Effector memory CD4-positive, alpha-beta T cell (primary cell): ENCODE measurements around the gene FAM171A2.

ENCODE experiments used
- DNase-seq, 3 donors: peaks; one replicate each; pipeline ENCODE4 v3.0.0-alpha.2; 2020
- H3K27ac ChIP-seq: 2 replicates; pipeline ENCODE4 v1.7.0; 2013; ENCODE audit warnings: mild to moderate bottlenecking, low read length, moderate library complexity; ENCODE audit not compliant: insufficient read depth, poor library complexity, severe bottlenecking
- H3K27me3 ChIP-seq: replicated peaks from 2 replicates; pipeline ENCODE4 v1.7.0; 2013; ENCODE audit warnings: mild to moderate bottlenecking, low read length; ENCODE audit not compliant: insufficient read depth, control insufficient read depth, poor library complexity, severe bottlenecking
- H3K36me3 ChIP-seq: 2 replicates; pipeline ENCODE4 v1.7.0; 2013; ENCODE audit warnings: mild to moderate bottlenecking, low read length, moderate library complexity; ENCODE audit not compliant: control insufficient read depth, insufficient read depth
- H3K4me1 ChIP-seq: 2 replicates; pipeline ENCODE4 v1.7.0; 2013; ENCODE audit warnings: low read length, mild to moderate bottlenecking; ENCODE audit not compliant: control insufficient read depth, insufficient read depth, poor library complexity, severe bottlenecking
- H3K4me3 ChIP-seq: 2 replicates; pipeline ENCODE4 v1.7.0; 2013; ENCODE audit warnings: low read length, low read depth, mild to moderate bottlenecking; ENCODE audit not compliant: insufficient read depth, poor library complexity, severe bottlenecking
- H3K9me3 ChIP-seq: 2 replicates; pipeline ENCODE4 v1.7.0; 2013; ENCODE audit warnings: mild to moderate bottlenecking, low read length, moderate library complexity; ENCODE audit not compliant: control insufficient read depth
- total RNA-seq, 3 donors: gene quantifications; one replicate each; lab custom pipeline; 2026; lab: John Stamatoyannopoulos, UW

Gene FAM171A2
- total RNA-seq, result 0 reads per million in 3 donors

GRCh38 chr17:44363613-44364159 is at the start of gene FAM171A2:
Gene FAM171A2 (minus strand): TSS chr17:44363853. CDS start chr17:44363714, 139 bp downstream.
- peak within 1 kb of the TSS; percentile 60 for H3K4me3 ChIP-seq
- H3K27me3 ChIP-seq, result peaks cover 11% of the 10 kb centered on the region
- no peak within 1 kb of the TSS for H3K27ac ChIP-seq
- H3K36me3 ChIP-seq, result no peaks in the 10 kb centered on the region
- peaks cover 5% of the 10 kb centered on the region for H3K4me1 ChIP-seq
- peak; percentile 36 to 46 (median 39) for DNase-seq
- H3K9me3 ChIP-seq, result no peaks in the 10 kb centered on the region

- no peaks in the 10 kb centered on the region for H3K4me1 ChIP-seq
- no peak overlapping the region for H3K27ac ChIP-seq
- H3K4me3 ChIP-seq, result no peak overlapping the region
- DNase-seq, result no peak
- no peaks in the 10 kb centered on the region for H3K27me3 ChIP-seq
- H3K36me3 ChIP-seq, result peaks cover 4% of the 10 kb centered on the region
- H3K9me3 ChIP-seq, result no peaks in the 10 kb centered on the region
These were observed 45.8 kb upstream of the FAM171A2 start for GRCh38 chr17:44409309-44410028.

- DNase-seq, result no peak
- Histone ChIP-seq H3K36me3 (peaks cover 11% of the 10 kb centered on the region), H3K27ac (no peak overlapping the region), H3K4me1 (no peaks in the 10 kb centered on the region), H3K9me3 (no peaks in the 10 kb centered on the region), H3K4me3 (no peak overlapping the region), H3K27me3 (no peaks in the 10 kb centered on the region)
These were observed 45.1 kb upstream of the FAM171A2 start for GRCh38 chr17:44408786-44409185.

GRCh38 chr17:44402564-44403172 is 39.0 kb upstream of the FAM171A2 start:
- Histone ChIP-seq H3K27me3 (no peaks in the 10 kb centered on the region), H3K4me1 (no peaks in the 10 kb centered on the region), H3K4me3 (no peak overlapping the region), H3K27ac (no peak overlapping the region), H3K36me3 (peaks cover 56% of the 10 kb centered on the region), H3K9me3 (no peaks in the 10 kb centered on the region)
- DNase-seq, result no peak

GRCh38 chr17:44400226-44400847 is 36.7 kb upstream of the FAM171A2 start:
- no peaks in the 10 kb centered on the region for H3K27me3 ChIP-seq
- H3K4me1 ChIP-seq, result no peaks in the 10 kb centered on the region
- no peak for DNase-seq
- H3K27ac ChIP-seq, result no peak overlapping the region
- no peak overlapping the region for H3K4me3 ChIP-seq
- peaks cover 57% of the 10 kb centered on the region for H3K36me3 ChIP-seq
- H3K9me3 ChIP-seq, result no peaks in the 10 kb centered on the region

GRCh38 chr17:44398692-44399691 is 35.3 kb upstream of the FAM171A2 start:
- H3K36me3 ChIP-seq, result peaks cover 52% of the 10 kb centered on the region
- no peak for DNase-seq

GRCh38 chr17:44397479-44398440 is 34.1 kb upstream of the FAM171A2 start:
- Histone ChIP-seq H3K4me3 (no peak overlapping the region), H3K9me3 (no peaks in the 10 kb centered on the region), H3K27ac (no peak overlapping the region), H3K36me3 (peaks cover 44% of the 10 kb centered on the region), H3K4me1 (no peaks in the 10 kb centered on the region), H3K27me3 (no peaks in the 10 kb centered on the region)
- DNase-seq, result no peak

More at GRCh38 chr17:44398692-44399691, 35.3 kb upstream of the FAM171A2 start:
- Histone ChIP-seq H3K4me3 (no peak overlapping the region), H3K9me3 (no peaks in the 10 kb centered on the region), H3K27me3 (no peaks in the 10 kb centered on the region), H3K27ac (no peak overlapping the region), H3K4me1 (no peaks in the 10 kb centered on the region)

- no peaks in the 10 kb centered on the region for H3K27me3 ChIP-seq
- no peak overlapping the region for H3K27ac ChIP-seq
- peaks cover 43% of the 10 kb centered on the region for H3K36me3 ChIP-seq
- no peaks in the 10 kb centered on the region for H3K4me1 ChIP-seq
- no peaks in the 10 kb centered on the region for H3K9me3 ChIP-seq
- no peak overlapping the region for H3K4me3 ChIP-seq
- no peak for DNase-seq
These were observed 33.3 kb upstream of the FAM171A2 start for GRCh38 chr17:44396946-44397345.
